CD8-positive, alpha-beta memory T cell (primary cell): ENCODE results near the gene TTYH1. TPM values are rescaled to one million over a fixed set of nuclear protein-coding genes. Genes with fewer than 3 reads are reported as not detected.

Source experiments
- CTCF ChIA-PET: fragments of 350-600 bp; sonication (Branson Sonifier 250); formaldehyde crosslinking; loops from one replicate; lab custom pipeline; 2021; ENCODE audit warnings: antibody characterized with exemption; lab: Charles Lee
- POLR2A ChIA-PET: fragments of 350-600 bp; sonication (Branson Sonifier 250); formaldehyde crosslinking; loops from one replicate; lab custom pipeline; 2021; ENCODE audit warnings: antibody characterized with exemption; lab: Charles Lee
- DNase-seq, 5 donors: peaks; one replicate each; pipeline versions ENCODE4 v3.0.0 to v3.0.0-alpha.2; 2020 to 2022; ENCODE audit warnings: mixed read lengths in 1 of 5
- H3K27ac ChIP-seq: one replicate; pipeline ENCODE4 v1.7.0; 2013; ENCODE audit warnings: low read depth, mild to moderate bottlenecking, low read length, moderate library complexity
- H3K27me3 ChIP-seq: 2 replicates; pipeline ENCODE4 v1.7.0; 2013; ENCODE audit warnings: low read length, mild to moderate bottlenecking; ENCODE audit not compliant: insufficient read depth, poor library complexity, severe bottlenecking
- H3K36me3 ChIP-seq: 2 replicates; pipeline ENCODE4 v1.7.0; 2013; ENCODE audit warnings: mild to moderate bottlenecking, low read length, moderate library complexity; ENCODE audit not compliant: insufficient read depth
- H3K4me1 ChIP-seq: 2 replicates; pipeline ENCODE4 v1.7.0; 2013; ENCODE audit warnings: mild to moderate bottlenecking, low read length, moderate library complexity; ENCODE audit not compliant: insufficient read depth
- H3K4me3 ChIP-seq: 2 replicates; pipeline ENCODE4 v1.7.0; 2013; ENCODE audit warnings: mild to moderate bottlenecking, low read length
- H3K9me3 ChIP-seq: 2 replicates; pipeline ENCODE4 v1.7.0; 2013; ENCODE audit warnings: mild to moderate bottlenecking, low read length
- H3K27ac Mint-ChIP-seq, 8 donors: one replicate each; pipeline ENCODE4 v1.8.0; 2020 to 2021; ENCODE audit warnings: mixed read lengths in 8 of 8, mild to moderate bottlenecking in 6 of 8, inconsistent platforms in 3 of 8, moderate library complexity in 3 of 8
- H3K27me3 Mint-ChIP-seq, 2 donors: one replicate each; pipeline ENCODE4 v1.8.0; 2020 to 2021; ENCODE audit warnings: mixed read lengths in 2 of 2, mild to moderate bottlenecking in 1 of 2, moderate library complexity in 1 of 2
- H3K36me3 Mint-ChIP-seq, 3 donors: one replicate each; pipeline ENCODE4 v1.8.0; 2020 to 2021; ENCODE audit warnings: mixed read lengths in 3 of 3, inconsistent platforms in 1 of 3, mild to moderate bottlenecking in 1 of 3
- H3K4me1 Mint-ChIP-seq, 3 donors: one replicate each; pipeline ENCODE4 v1.8.0; 2020 to 2021; ENCODE audit warnings: mixed read lengths in 3 of 3, inconsistent platforms in 1 of 3, mild to moderate bottlenecking in 1 of 3
- H3K4me3 Mint-ChIP-seq, 7 donors: one replicate each; pipeline ENCODE4 v1.8.0; 2020 to 2021; ENCODE audit warnings: mixed read lengths in 7 of 7, mild to moderate bottlenecking in 6 of 7, moderate library complexity in 4 of 7, inconsistent platforms in 2 of 7
- H3K9me3 Mint-ChIP-seq, 5 donors: one replicate each; pipeline ENCODE4 v1.8.0; 2020 to 2022; ENCODE audit warnings: mixed read lengths in 5 of 5, mild to moderate bottlenecking in 3 of 5, moderate library complexity in 2 of 5, inconsistent platforms in 1 of 5
- polyA plus RNA-seq: library from polyadenylated mRNA; unstranded; fragments of 300-500 nt; fragmentation: Illumina TruSeq; gene quantifications from one replicate; pipeline ENCODE4 v1.2.3, GENCODE V29; 2021
- total RNA-seq, 2 experiments: library from RNA; stranded (reverse); gene quantifications; one replicate each; pipeline ENCODE4 v1.2.3, GENCODE V29; 2021

TTYH1 gene
- total and polyA plus RNA-seq, 3 experiments from 2014 or later = 0.66 TPM; not detected in 2

- H3K4me3 ChIP-seq = peak overlapping the region; percentile 82
- DNase-seq = peak in 4 of 5 donors; percentile 33 to 63 (median 42)
- Mint-ChIP-seq H3K9me3 (no peaks in the 10 kb centered on the region), H3K27me3 (peaks cover 2 to 8% of the 10 kb centered on the region in 2 donors), H3K4me1 (peaks cover 32 to 50% (median 43%) of the 10 kb centered on the region in 3 donors), H3K36me3 (peaks cover 0 to 3% (median 0%) of the 10 kb centered on the region in 3 donors), H3K4me3 (peak overlapping the region; percentile 85 to 96 (median 89)), H3K27ac (peak overlapping the region; percentile 56 to 97 (median 86))
- peak overlapping the region; percentile 58 for H3K27ac ChIP-seq
- no peaks in the 10 kb centered on the region for H3K9me3 ChIP-seq
- peaks cover 34% of the 10 kb centered on the region for H3K4me1 ChIP-seq
- ChIA-PET POLR2A (interaction anchor here (1.2 to 1.9 kb wide), 5 partner anchors 10 to 251 kb away, joined by 3 to 19 read pairs (median 5); partner anchors contain the start of gene CNOT3), CTCF (interaction anchor here (0.7 to 6.0 kb wide), 12 partner anchors 9 to 141 kb away, joined by 3 to 119 read pairs (median 6); partner anchors contain the start of genes LAIR1 and LENG8)
- no peaks in the 10 kb centered on the region for H3K36me3 ChIP-seq
- no peaks in the 10 kb centered on the region for H3K27me3 ChIP-seq
Observed at GRCh38 chr19:54387991-54388801, 27.1 kb upstream of the TTYH1 start.

- no peaks in the 10 kb centered on the region for H3K9me3 Mint-ChIP-seq
- peaks cover 0 to 3% (median 0%) of the 10 kb centered on the region in 3 donors for H3K36me3 Mint-ChIP-seq
- H3K27ac Mint-ChIP-seq = peak overlapping the region; percentile 56 to 93 (median 86)
- H3K4me3 Mint-ChIP-seq = peak overlapping the region; percentile 85 to 96 (median 89)
- Histone ChIP-seq H3K9me3 (no peaks in the 10 kb centered on the region), H3K4me1 (peaks cover 34% of the 10 kb centered on the region), H3K27me3 (no peaks in the 10 kb centered on the region), H3K36me3 (no peaks in the 10 kb centered on the region), H3K27ac (peak overlapping the region; percentile 58), H3K4me3 (peak overlapping the region; percentile 82)
- POLR2A ChIA-PET = interaction anchor here (0.5 to 1.9 kb wide), 6 partner anchors 11 to 251 kb away, joined by 3 to 19 read pairs (median 4); partner anchors contain the start of gene CNOT3
- peaks cover 4 to 9% of the 10 kb centered on the region in 2 donors for H3K27me3 Mint-ChIP-seq
- H3K4me1 Mint-ChIP-seq = peaks cover 32 to 47% (median 40%) of the 10 kb centered on the region in 3 donors
- CTCF ChIA-PET = interaction anchor here (0.7 to 6.0 kb wide), 12 partner anchors 10 to 142 kb away, joined by 3 to 119 read pairs (median 6); partner anchors contain the start of genes LAIR1 and LENG8
- no peak for DNase-seq
Observed at GRCh38 chr19:54388802-54389139, 26.5 kb upstream of the TTYH1 start.

- H3K4me1 Mint-ChIP-seq = peaks cover 32 to 47% (median 40%) of the 10 kb centered on the region in 3 donors
- no peaks in the 10 kb centered on the region for H3K9me3 Mint-ChIP-seq
- Histone ChIP-seq H3K4me3 (no peak overlapping the region), H3K4me1 (peaks cover 34% of the 10 kb centered on the region), H3K36me3 (no peaks in the 10 kb centered on the region), H3K27ac (no peak overlapping the region), H3K9me3 (no peaks in the 10 kb centered on the region), H3K27me3 (no peaks in the 10 kb centered on the region)
- ChIA-PET POLR2A (interaction anchor here (0.5 to 1.9 kb wide), 2 partner anchors 11 to 228 kb away, joined by 3 to 19 read pairs; no protein-coding TSS in a partner anchor), CTCF (interaction anchor here (1.1 to 6.0 kb wide), 10 partner anchors 11 to 92 kb away, joined by 3 to 119 read pairs (median 9); partner anchors contain the start of gene LAIR1)
- peak overlapping the region in 1 of 7 donors; percentile 86 for H3K4me3 Mint-ChIP-seq
- peaks cover 7 to 15% of the 10 kb centered on the region in 2 donors for H3K27me3 Mint-ChIP-seq
- H3K36me3 Mint-ChIP-seq = peaks cover 0 to 3% (median 0%) of the 10 kb centered on the region in 3 donors
- no peak for DNase-seq
- peak overlapping the region in 4 of 8 donors; percentile 38 to 91 (median 64) for H3K27ac Mint-ChIP-seq
Observed at GRCh38 chr19:54389553-54389952, 25.7 kb upstream of the TTYH1 start.

- peaks cover 0 to 3% (median 0%) of the 10 kb centered on the region in 3 donors for H3K36me3 Mint-ChIP-seq
- H3K4me1 Mint-ChIP-seq = peaks cover 32 to 40% (median 37%) of the 10 kb centered on the region in 3 donors
- Histone ChIP-seq H3K27ac (no peak overlapping the region), H3K9me3 (no peaks in the 10 kb centered on the region), H3K36me3 (no peaks in the 10 kb centered on the region), H3K4me3 (no peak overlapping the region), H3K27me3 (no peaks in the 10 kb centered on the region), H3K4me1 (peaks cover 34% of the 10 kb centered on the region)
- no peaks in the 10 kb centered on the region for H3K9me3 Mint-ChIP-seq
- H3K27me3 Mint-ChIP-seq = peaks cover 7 to 19% of the 10 kb centered on the region in 2 donors
- peak; percentile 58 to 79 (median 68) for DNase-seq
- CTCF ChIA-PET = interaction anchor here (0.7 to 6.0 kb wide), 19 partner anchors 8 to 202 kb away, joined by 3 to 119 read pairs (median 4); partner anchors contain the start of genes LAIR1, MBOAT7 and TTYH1
- peak overlapping the region in 4 of 7 donors; percentile 39 to 69 (median 66) for H3K4me3 Mint-ChIP-seq
- peak overlapping the region in 6 of 8 donors; percentile 41 to 97 (median 81) for H3K27ac Mint-ChIP-seq
- POLR2A ChIA-PET = no interaction called here
Observed at GRCh38 chr19:54390942-54391577, 24.2 kb upstream of the TTYH1 start.

GRCh38 chr19:54391589-54392061 is 23.6 kb upstream of the TTYH1 start:
- Mint-ChIP-seq H3K27me3 (peaks cover 7 to 22% of the 10 kb centered on the region in 2 donors), H3K27ac (no peak overlapping the region), H3K4me3 (no peak overlapping the region), H3K4me1 (peaks cover 32 to 40% (median 37%) of the 10 kb centered on the region in 3 donors), H3K36me3 (peaks cover 0 to 3% (median 0%) of the 10 kb centered on the region in 3 donors), H3K9me3 (no peaks in the 10 kb centered on the region)
- no peak for DNase-seq
- H3K36me3 ChIP-seq = no peaks in the 10 kb centered on the region
- H3K4me1 ChIP-seq = peaks cover 34% of the 10 kb centered on the region
- ChIA-PET CTCF (interaction anchor here (0.8 to 6.0 kb wide), 15 partner anchors 9 to 202 kb away, joined by 3 to 119 read pairs (median 4); partner anchors contain the start of genes LAIR1 and MBOAT7), POLR2A (no interaction called here)
- H3K9me3 ChIP-seq = no peaks in the 10 kb centered on the region
- H3K27ac ChIP-seq = no peak overlapping the region
- H3K4me3 ChIP-seq = no peak overlapping the region
- no peaks in the 10 kb centered on the region for H3K27me3 ChIP-seq

- ChIA-PET POLR2A (no interaction called here), CTCF (interaction anchor here (0.8 to 6.0 kb wide), 10 partner anchors 9 to 67 kb away, joined by 3 to 119 read pairs (median 7); partner anchors contain the start of gene LAIR1)
- Mint-ChIP-seq H3K27ac (no peak overlapping the region), H3K4me3 (no peak overlapping the region), H3K27me3 (peaks cover 7 to 23% of the 10 kb centered on the region in 2 donors), H3K9me3 (no peaks in the 10 kb centered on the region), H3K36me3 (peaks cover 0 to 3% (median 0%) of the 10 kb centered on the region in 3 donors), H3K4me1 (peaks cover 32 to 40% (median 37%) of the 10 kb centered on the region in 3 donors)
- DNase-seq = no peak
- no peaks in the 10 kb centered on the region for H3K27me3 ChIP-seq
- no peaks in the 10 kb centered on the region for H3K9me3 ChIP-seq
- H3K36me3 ChIP-seq = no peaks in the 10 kb centered on the region
- H3K27ac ChIP-seq = no peak overlapping the region
- H3K4me3 ChIP-seq = no peak overlapping the region
- H3K4me1 ChIP-seq = peaks cover 34% of the 10 kb centered on the region
Observed at GRCh38 chr19:54392105-54392504, 23.2 kb upstream of the TTYH1 start.

- Histone ChIP-seq H3K27me3 (no peaks in the 10 kb centered on the region), H3K9me3 (no peaks in the 10 kb centered on the region), H3K4me3 (no peak overlapping the region), H3K4me1 (peaks cover 25% of the 10 kb centered on the region), H3K27ac (no peak overlapping the region), H3K36me3 (no peaks in the 10 kb centered on the region)
- Mint-ChIP-seq H3K36me3 (peaks cover 0 to 3% (median 0%) of the 10 kb centered on the region in 3 donors), H3K9me3 (no peaks in the 10 kb centered on the region), H3K4me3 (no peak overlapping the region), H3K27ac (peak overlapping the region in 1 of 8 donors; percentile 13), H3K27me3 (peaks cover 7 to 23% of the 10 kb centered on the region in 2 donors), H3K4me1 (peaks cover 22 to 27% (median 24%) of the 10 kb centered on the region in 3 donors)
- CTCF ChIA-PET = interaction anchor here (6.0 kb wide), 1 partner anchor 68 kb away, joined by 119 read pairs; no protein-coding TSS in a partner anchor
- POLR2A ChIA-PET = no interaction called here
- no peak for DNase-seq
Observed at GRCh38 chr19:54393381-54393780, 21.9 kb upstream of the TTYH1 start.
